Measurements from ENCODE around the gene LIMA1.

DNA sequence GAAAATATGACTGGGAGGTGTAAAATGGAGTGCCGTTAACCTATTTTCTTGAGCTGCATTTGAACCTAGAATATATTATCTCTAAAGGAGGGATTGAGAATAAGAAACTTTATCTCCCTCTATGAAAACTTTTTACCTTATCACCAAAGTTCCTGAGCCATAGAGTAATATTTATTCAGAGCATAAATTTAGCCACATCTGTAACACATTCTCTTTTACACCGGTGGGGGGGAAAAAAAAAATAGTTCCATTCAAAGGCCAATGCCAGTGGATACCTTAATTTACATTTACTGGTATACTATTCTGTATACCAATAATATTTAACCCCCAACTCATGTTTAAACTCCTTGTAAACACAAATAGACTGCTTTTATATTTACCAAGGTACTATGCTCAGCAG, 137.9 kb downstream of the LIMA1 start:
- no peak for TF ChIP-seq POLR2A (IDR thresholded peaks at IDR 0.05)
- TF ChIP-seq, protein P1, sequence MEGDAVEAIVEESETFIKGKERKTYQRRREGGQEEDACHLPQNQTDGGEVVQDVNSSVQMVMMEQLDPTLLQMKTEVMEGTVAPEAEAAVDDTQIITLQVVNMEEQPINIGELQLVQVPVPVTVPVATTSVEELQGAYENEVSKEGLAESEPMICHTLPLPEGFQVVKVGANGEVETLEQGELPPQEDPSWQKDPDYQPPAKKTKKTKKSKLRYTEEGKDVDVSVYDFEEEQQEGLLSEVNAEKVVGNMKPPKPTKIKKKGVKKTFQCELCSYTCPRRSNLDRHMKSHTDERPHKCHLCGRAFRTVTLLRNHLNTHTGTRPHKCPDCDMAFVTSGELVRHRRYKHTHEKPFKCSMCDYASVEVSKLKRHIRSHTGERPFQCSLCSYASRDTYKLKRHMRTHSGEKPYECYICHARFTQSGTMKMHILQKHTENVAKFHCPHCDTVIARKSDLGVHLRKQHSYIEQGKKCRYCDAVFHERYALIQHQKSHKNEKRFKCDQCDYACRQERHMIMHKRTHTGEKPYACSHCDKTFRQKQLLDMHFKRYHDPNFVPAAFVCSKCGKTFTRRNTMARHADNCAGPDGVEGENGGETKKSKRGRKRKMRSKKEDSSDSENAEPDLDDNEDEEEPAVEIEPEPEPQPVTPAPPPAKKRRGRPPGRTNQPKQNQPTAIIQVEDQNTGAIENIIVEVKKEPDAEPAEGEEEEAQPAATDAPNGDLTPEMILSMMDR (IDR thresholded peaks at IDR 0.05): no peak
- no peak for TF ChIP-seq POLR2AphosphoS5 (IDR thresholded peaks at IDR 0.05)
